Liver (tissue), 3 donors: ENCODE measurements around the gene IFNL2.
"Not testable (repeated sequence)": the region's sequence is repeated elsewhere in the genome, so short reads cannot be mapped to it uniquely, and the experiment has no call there.

Source experiments
- ATF3 ChIP-seq: IDR thresholded peaks from 2 replicates; pipeline ENCODE4 v1.6.1; 2016; ENCODE audit warnings: antibody characterized with exemption
- CTCF ChIP-seq: fragments of 150-350 bp; IDR thresholded peaks from 2 replicates; pipeline ENCODE4 v1.5.1; 2017; ENCODE audit warnings: improper control_type of control experiment, low read depth, low read length; ENCODE audit not compliant: missing input control
- GABPA ChIP-seq, 2 donors: IDR thresholded peaks in 1 of 2; conservative IDR thresholded peaks in 1 of 2; 2 replicates each; pipeline ENCODE4 v1.6.1; 2016; ENCODE audit warnings: antibody characterized with exemption in 2 of 2, mild to moderate bottlenecking in 1 of 2, moderate library complexity in 1 of 2
- HNF4G ChIP-seq: IDR thresholded peaks from 2 replicates; pipeline ENCODE4 v1.6.1; 2016; ENCODE audit warnings: antibody characterized with exemption
- JUND ChIP-seq, 2 donors: IDR thresholded peaks; 2 replicates each; pipeline ENCODE4 v1.6.1; 2016; ENCODE audit warnings: antibody characterized with exemption in 2 of 2
- NR2F2 ChIP-seq: IDR thresholded peaks from 2 replicates; pipeline ENCODE4 v1.6.1; 2016; ENCODE audit warnings: antibody characterized with exemption
- RAD21 ChIP-seq, 2 donors: IDR thresholded peaks; 2 replicates each; pipeline ENCODE4 v1.6.1; 2016; ENCODE audit warnings: antibody characterized with exemption in 2 of 2, mild to moderate bottlenecking in 2 of 2
- REST ChIP-seq: IDR thresholded peaks from 2 replicates; pipeline ENCODE4 v1.6.1; 2016; ENCODE audit warnings: antibody characterized with exemption, mild to moderate bottlenecking
- RXRA ChIP-seq, 2 donors: IDR thresholded peaks; 2 replicates each; pipeline ENCODE4 v1.6.1; 2017 to 2018; ENCODE audit warnings: antibody characterized with exemption in 2 of 2, mild to moderate bottlenecking in 1 of 2
- TAF1 ChIP-seq: conservative IDR thresholded peaks from 2 replicates; pipeline ENCODE4 v1.6.1; 2016; ENCODE audit warnings: antibody characterized with exemption, mild to moderate bottlenecking
- ZBTB33 ChIP-seq: IDR thresholded peaks from 2 replicates; pipeline ENCODE4 v1.6.1; 2016; ENCODE audit warnings: antibody characterized with exemption
- donor health status: healthy.
- donor health status: healthy.

- TF ChIP-seq CTCF; GABPA (IDR thresholded peaks at IDR 0.05 in 1 of 2, conservative IDR thresholded peaks at IDR 0.05 in 1 of 2); JUND (IDR thresholded peaks at IDR 0.05); RXRA (IDR thresholded peaks at IDR 0.05); RAD21 (IDR thresholded peaks at IDR 0.05); TAF1; ATF3; HNF4G; ZBTB33; REST; NR2F2: not testable (repeated sequence)
Measured at GRCh38 chr19:39268085-39268484, at the start of gene IFNL2.
